ENCODE results near the gene OR8D4. TPM values are rescaled to one million over a fixed set of nuclear protein-coding genes. Genes with fewer than 3 reads are reported as not detected.

OR8D4 gene
- not detected in 2 replicates for total RNA-seq (2022)
- not detected for Bru-seq, nascent RNA
- BruChase-seq, experiment 1, labeled RNA remaining after a 6-hour chase: not detected
- not detected for BruChase-seq, experiment 2, labeled RNA remaining after a 2-hour chase
- long read RNA-seq: 0 reads

DNA sequence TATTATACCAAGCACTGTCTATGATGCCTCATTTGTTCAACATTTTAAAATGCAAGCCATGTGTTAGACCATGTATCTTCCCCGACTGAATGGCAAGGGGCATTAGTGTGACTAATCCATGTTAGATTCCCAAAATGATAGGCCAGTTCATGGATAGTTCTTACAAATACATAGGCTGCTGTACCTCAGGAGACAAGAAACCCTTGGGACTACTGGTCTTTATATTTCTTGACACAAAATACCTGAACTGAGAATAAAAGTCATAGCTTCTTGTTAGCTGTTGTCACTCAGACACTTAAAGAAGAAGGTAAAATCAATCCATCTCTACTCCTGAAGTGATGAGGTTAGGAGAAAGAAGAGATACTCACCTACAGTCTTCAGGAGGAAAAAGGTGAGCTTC lies at the start of gene OR8D4:
Gene OR8D4, plus strand, starts transcription at position 301 of the 400 bp plus-strand sequence. CDS start 4,265 bp downstream, outside the sequence.
- Mint-ChIP-seq H3K27ac (ENCODE audit: unreplicated experiment) (no peak within 1 kb of the TSS), H3K9me3 (ENCODE audit: low read depth, unreplicated experiment) (peaks cover 10% of the 10 kb centered on the region), H3K4me1 (ENCODE audit: low read depth, unreplicated experiment) (no peaks in the 10 kb centered on the region), H3K4me3 (ENCODE audit: low read depth, unreplicated experiment) (no peak within 1 kb of the TSS), H3K27me3 (ENCODE audit: unreplicated experiment) (no peaks in the 10 kb centered on the region), H3K36me3 (ENCODE audit: insufficient read depth, unreplicated experiment) (no peaks in the 10 kb centered on the region)
- no peak for DNase-seq
- CTCF ChIA-PET: no interaction called here
- BruUV-seq (replicated peaks): no TSS peak
- intact Hi-C loops (cut with micrococcal nuclease; ENCODE audit: unreplicated experiment): no loop called here
- TF ChIP-seq, protein P1, sequence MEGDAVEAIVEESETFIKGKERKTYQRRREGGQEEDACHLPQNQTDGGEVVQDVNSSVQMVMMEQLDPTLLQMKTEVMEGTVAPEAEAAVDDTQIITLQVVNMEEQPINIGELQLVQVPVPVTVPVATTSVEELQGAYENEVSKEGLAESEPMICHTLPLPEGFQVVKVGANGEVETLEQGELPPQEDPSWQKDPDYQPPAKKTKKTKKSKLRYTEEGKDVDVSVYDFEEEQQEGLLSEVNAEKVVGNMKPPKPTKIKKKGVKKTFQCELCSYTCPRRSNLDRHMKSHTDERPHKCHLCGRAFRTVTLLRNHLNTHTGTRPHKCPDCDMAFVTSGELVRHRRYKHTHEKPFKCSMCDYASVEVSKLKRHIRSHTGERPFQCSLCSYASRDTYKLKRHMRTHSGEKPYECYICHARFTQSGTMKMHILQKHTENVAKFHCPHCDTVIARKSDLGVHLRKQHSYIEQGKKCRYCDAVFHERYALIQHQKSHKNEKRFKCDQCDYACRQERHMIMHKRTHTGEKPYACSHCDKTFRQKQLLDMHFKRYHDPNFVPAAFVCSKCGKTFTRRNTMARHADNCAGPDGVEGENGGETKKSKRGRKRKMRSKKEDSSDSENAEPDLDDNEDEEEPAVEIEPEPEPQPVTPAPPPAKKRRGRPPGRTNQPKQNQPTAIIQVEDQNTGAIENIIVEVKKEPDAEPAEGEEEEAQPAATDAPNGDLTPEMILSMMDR (IDR thresholded peaks at IDR 0.05; ENCODE audit: unreplicated experiment): no peak

DNA sequence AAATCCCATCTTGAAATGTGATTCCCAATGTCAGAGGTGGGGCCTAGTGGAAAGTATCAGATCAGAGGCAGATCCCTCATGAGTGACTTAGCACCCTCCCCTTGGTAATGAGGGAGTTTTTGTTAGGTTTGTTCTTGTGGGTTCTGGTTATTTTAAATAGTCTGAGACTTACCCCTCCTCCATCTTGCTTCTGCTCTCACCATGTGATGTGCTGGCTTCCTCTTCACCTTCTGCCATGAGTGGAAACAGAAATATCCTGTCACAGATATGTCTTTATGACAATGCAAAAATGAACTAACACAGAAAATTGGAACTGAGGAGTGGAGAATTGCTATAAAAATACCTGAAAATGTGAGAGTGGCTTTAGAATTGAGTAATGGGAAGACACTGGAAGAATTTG lies 49.6 kb upstream of the OR8D4 start:
- peaks cover 13% of the 10 kb centered on the region for H3K9me3 Mint-ChIP-seq (ENCODE audit: low read depth, unreplicated experiment)
- no peak overlapping the region for H3K4me3 Mint-ChIP-seq (ENCODE audit: low read depth, unreplicated experiment)
- no peaks in the 10 kb centered on the region for H3K27me3 Mint-ChIP-seq (ENCODE audit: unreplicated experiment)
- H3K27ac Mint-ChIP-seq (ENCODE audit: unreplicated experiment): no peak overlapping the region
- no TSS peak for BruUV-seq (replicated peaks)
- H3K36me3 Mint-ChIP-seq (ENCODE audit: insufficient read depth, unreplicated experiment): no peaks in the 10 kb centered on the region
- intact Hi-C loops (cut with micrococcal nuclease; ENCODE audit: unreplicated experiment): no loop called here
- CTCF ChIA-PET: no interaction called here
- no peak for DNase-seq
- TF ChIP-seq, protein P1 (IDR thresholded peaks at IDR 0.05; ENCODE audit: unreplicated experiment): no peak
- no peaks in the 10 kb centered on the region for H3K4me1 Mint-ChIP-seq (ENCODE audit: low read depth, unreplicated experiment)

DNA sequence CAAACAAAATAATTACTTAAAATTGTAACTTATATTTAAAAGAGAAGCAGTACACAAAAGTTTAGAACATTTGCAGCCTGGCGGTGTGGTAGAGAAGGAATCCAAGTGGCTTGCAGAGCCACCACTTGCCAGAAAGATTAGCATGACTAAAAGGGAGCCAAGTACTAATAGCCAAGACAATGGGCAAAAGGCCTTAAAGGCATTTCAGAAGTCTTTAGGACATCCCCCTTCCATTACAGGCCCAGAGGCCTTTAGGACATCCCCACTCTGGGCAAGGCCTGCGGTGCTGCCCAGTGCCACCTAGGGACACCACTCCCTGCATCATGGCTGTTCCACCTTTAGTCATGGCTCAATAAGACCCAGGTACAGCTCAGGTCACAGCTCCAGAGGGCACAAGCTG lies 48.9 kb upstream of the OR8D4 start:
- H3K9me3 Mint-ChIP-seq (ENCODE audit: low read depth, unreplicated experiment): peaks cover 13% of the 10 kb centered on the region
- no peak overlapping the region for H3K4me3 Mint-ChIP-seq (ENCODE audit: low read depth, unreplicated experiment)
- H3K4me1 Mint-ChIP-seq (ENCODE audit: low read depth, unreplicated experiment): no peaks in the 10 kb centered on the region
- H3K36me3 Mint-ChIP-seq (ENCODE audit: insufficient read depth, unreplicated experiment): no peaks in the 10 kb centered on the region
- intact Hi-C loops (cut with micrococcal nuclease; ENCODE audit: unreplicated experiment): no loop called here
- CTCF ChIA-PET: no interaction called here
- no peak overlapping the region for H3K27ac Mint-ChIP-seq (ENCODE audit: unreplicated experiment)
- BruUV-seq (replicated peaks): no TSS peak
- no peaks in the 10 kb centered on the region for H3K27me3 Mint-ChIP-seq (ENCODE audit: unreplicated experiment)
- TF ChIP-seq, protein P1 (IDR thresholded peaks at IDR 0.05; ENCODE audit: unreplicated experiment): no peak
- DNase-seq: no peak

DNA sequence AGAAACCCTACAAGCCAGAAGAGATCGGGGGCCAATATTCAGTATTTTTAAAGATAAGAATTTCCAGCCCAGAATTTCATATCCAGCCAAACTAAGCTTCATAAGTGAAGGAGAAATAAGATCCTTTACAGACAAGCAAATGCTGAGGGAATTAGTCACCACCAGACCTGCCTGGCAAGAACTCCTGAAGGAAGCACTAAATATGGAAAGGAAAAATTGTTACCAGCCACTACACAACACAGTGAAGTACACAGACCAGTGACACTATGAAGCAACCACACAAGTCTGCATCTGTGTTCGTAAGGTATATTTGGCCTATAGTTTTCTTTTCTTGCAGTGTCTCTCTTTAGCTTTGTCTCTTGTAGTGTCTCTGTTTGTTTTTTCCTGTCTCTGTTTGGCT lies 45.5 kb upstream of the OR8D4 start:
- Mint-ChIP-seq H3K4me3 (ENCODE audit: low read depth, unreplicated experiment) (no peak overlapping the region), H3K27ac (ENCODE audit: unreplicated experiment) (no peak overlapping the region), H3K4me1 (ENCODE audit: low read depth, unreplicated experiment) (no peaks in the 10 kb centered on the region), H3K9me3 (ENCODE audit: low read depth, unreplicated experiment) (peaks cover 8% of the 10 kb centered on the region), H3K27me3 (ENCODE audit: unreplicated experiment) (no peaks in the 10 kb centered on the region), H3K36me3 (ENCODE audit: insufficient read depth, unreplicated experiment) (no peaks in the 10 kb centered on the region)
- no TSS peak for BruUV-seq (replicated peaks)
- intact Hi-C loops (cut with micrococcal nuclease; ENCODE audit: unreplicated experiment): no loop called here
- no peak for DNase-seq
- TF ChIP-seq, protein P1 (IDR thresholded peaks at IDR 0.05; ENCODE audit: unreplicated experiment): no peak
- CTCF ChIA-PET: no interaction called here

All from Calu3 (cell line).